ENCODE data around the gene SRRM1. TPM values are rescaled to one million over a fixed set of nuclear protein-coding genes. Genes with fewer than 3 reads are reported as not detected.

The SRRM1 gene
- total and polyA plus RNA-seq, 2 of the 8 experiments (the other 6 are each of a cell fraction or from before 2014, with no cell fraction given), result 77.1 to 255 TPM

DNA sequence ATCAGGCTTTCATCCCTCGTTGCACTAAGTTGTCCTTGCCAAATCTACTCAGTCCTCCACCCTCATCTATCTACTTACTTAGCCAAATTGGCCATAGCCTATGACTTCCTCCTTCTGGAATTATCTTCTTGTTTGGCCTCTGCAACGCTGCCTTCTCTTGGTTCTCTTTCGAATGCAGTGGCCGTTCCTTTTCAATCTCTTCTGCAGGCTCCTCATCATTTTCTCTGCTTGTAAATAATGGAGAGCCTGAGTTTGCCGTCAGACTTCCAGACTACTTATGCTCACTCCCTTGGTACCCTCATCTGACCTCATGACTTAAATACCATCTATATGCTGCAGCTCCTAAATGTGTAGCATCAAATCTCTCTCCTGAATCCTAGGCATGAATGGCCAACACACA is 22.4 kb upstream of the SRRM1 start (continued):
- TF ChIP-seq RAD21 (IDR thresholded peaks at IDR 0.05 in 1 of 2, conservative IDR thresholded peaks at IDR 0.05 in 1 of 2; ENCODE audit: low read depth in 2 of 2, low read length in 2 of 2) (no peak), HDAC2 (IDR thresholded peaks at IDR 0.05; ENCODE audit: borderline replicate concordance in 1 of 2, low read depth in 2 of 2, low read length in 2 of 2) (no peak), TEAD4 (IDR thresholded peaks at IDR 0.05; ENCODE audit: low read depth, low read length) (no peak), CTBP2 (IDR thresholded peaks at IDR 0.05; ENCODE audit: borderline replicate concordance, insufficient read depth, insufficient read length, low read length) (no peak)

Measured in H1 (cell line).